DLD1 (cell line): ENCODE measurements around the gene EOLA1.

ENCODE experiments used
- in situ Hi-C: cut with HindIII; loops from 2 replicates; pipeline ENCODE4 v1.10.0; 2017; ENCODE audit warnings: low sequenced_read_pairs

Gene EOLA1

DNA sequence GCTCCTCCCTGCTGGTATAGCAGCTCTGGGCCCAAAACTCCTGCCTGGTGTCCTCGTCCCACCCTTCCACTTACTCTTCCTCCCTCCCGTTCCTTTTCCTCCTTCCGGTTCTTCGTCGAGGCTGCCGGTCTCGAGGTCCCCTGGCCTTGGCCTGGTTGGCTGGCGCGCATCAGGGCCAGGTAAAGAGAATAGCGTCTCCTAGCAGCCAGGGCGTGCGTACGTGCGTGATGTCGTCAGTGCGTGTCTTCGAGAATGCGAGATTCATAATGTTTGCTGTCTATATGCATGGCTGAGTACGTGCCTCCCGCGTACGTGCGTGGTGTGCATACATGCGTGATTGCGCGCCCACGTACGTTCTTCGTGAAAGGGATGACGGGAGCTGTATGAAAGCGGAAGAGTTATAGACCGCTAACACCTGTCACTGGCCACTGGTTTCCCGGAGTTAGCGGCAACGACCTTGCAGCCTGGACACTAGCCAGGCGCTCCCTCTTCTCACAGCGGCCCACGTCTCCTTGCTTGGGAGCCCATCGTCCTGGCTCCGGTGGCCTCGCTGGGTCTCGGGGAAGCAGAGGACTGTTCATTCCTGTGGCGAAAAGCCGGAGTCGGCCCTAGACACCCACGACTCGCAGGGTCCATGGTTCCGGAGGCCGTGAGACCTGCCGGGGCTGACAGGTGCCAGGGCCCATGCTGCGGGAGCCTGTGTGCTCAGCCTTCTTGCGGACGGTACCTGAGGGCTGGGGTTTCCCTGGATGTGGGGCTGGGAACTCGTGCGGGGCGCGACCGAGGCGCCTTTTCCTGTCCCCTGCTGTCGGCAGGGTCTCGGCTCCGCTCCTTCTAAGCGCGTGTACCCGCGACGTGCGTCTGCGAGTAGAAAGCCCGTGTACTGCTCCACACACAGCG is at the start of gene EOLA1:
Gene EOLA1 (plus strand): TSS at position 392 of the 900 bp plus-strand sequence. CDS start 4,619 bp downstream, outside the sequence.
- in situ Hi-C loops: no loop called here

DNA sequence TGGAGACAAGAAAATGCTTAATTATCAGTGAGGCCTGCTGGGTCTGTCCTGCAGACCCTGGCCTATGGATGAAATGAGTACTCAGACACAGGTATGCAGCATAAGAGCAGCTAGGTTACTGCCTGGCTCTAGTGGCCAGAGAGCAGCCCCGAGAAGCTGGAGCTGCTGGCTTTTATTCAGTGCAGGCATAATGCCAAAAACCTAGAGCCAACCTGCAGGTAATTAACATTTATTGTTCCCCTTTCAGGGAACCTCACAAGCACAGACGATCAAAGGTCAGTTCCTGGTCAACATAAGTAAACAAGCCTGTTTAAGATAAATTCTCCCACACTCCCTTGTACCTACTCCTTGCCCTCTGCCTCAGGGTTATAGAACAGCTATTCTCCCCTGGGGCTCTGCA is 49.0 kb upstream of the EOLA1 start:
- in situ Hi-C loops: no loop called here

DNA sequence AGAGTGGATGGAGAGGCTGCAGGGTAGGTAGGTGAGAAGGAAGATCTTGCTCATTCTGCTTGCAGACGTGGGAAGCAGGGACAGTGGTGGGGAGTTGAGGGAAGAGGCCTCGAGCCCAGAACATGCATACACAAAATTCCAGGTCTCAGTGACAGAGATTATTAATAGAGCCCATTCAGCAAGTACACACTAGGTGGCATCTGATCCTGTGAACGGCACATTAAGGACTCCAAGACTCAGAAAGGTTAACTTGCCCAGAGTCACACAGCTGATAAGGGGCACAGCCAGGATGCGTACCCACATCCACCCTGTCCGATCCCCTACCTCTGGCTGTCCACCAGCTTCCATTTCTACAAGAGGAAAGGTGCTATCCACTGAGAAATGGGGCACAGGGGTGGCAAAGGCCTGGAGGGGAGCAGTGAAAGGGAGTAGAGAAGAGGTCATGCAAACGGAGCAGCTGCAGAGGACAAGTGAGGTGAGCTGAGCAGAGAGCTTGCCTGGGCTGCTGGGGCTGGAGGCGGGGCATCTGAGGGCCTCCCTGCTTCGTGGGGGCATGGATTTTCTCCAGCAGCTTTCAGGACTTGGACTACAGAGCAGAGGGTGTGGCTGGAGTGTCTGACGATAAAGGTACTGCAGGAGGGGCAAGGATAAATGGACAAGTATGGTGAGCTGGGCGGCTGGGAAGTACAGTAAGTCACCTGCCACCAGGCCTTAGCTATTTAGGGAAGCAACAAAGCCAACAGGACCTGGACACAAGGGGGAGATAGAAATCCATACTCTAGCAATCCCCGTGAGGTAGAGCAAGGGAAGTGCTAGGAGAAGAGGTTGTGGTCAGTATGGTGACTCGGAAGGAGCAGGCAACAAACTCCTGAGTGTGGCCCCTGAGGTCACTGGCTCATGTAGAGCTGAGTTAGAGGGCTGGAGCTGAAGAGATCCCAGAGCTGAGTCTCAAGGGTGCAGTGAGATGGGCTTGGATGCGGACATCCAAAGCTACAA is 46.9 kb upstream of the EOLA1 start:
- in situ Hi-C loops: no loop called here

DNA sequence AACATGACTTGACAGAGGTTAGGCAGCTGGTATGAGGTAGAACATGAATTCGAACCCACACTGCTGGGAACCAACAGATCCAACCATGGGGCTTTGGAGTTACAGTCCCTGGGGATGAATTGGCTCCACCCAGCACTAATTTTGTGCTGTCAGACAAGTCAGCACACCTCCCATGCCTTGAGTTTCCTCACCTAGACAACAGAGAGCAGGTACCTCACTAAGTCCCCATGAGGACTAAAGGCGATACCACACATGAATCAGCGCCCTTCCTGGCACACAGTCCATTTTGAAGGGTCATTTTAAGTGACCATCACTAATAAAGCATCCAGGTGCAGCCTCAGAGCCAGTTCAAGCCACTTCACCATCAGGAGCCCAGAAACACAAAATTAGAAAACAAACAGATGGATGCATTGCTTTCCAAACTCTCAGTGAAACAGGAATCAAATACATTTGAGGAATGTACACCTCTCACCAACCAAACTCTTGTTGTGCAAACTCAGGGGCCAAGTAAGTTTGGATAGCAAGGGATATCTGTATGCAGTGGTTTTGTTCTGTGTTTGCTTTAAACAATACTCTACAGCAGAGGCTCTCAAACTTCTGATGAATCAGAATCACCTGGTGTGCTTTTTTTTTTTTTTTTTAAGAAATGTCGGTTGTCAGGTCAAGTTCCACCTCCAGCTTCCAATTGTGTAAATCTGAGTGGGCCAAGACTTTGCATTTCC is 45.8 kb upstream of the EOLA1 start:
- in situ Hi-C loops: no loop called here

DNA sequence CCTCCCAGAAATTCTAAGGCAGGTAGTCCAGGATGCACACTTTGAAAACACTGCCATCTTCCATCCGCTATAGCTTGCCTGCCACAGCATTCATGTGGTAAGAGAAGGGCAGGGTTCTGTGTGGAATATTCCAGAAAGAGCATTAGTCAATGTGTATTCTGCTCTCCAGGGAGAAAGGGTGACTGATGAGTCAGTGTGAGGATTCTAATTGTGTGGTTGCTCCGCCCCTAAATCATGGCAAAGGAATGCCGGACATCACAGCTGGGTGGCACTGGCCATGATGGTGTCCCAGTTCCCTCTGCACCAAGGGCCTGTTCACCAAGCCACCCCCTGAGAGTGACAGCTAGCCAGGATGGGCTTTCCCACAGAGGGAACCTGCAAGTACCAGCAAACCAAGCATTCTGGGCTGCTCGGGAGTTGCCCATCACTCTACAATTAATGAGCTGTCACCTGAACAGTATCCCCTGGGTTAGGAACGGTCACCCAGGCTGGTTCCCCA is 45.2 kb upstream of the EOLA1 start:
- in situ Hi-C loops: no loop called here

DNA sequence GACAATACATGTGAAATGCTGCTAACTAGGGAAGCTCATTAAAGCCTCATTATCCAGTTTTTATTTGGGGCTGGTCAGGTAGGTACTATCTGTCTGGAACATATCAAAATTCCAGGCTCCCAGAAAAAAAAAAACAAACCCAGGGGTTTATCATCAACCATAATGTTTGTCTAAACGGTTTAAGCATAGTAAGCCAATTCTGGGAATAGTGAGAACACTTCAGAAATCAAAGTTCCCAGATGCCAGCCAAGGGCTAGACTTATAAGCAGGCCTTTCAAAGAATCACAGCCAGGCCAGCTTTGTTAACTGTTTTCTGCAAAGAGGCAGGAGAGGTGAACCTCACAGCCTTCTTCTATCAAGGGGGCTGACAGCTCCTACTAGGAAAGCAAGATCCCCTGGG is 43.8 kb upstream of the EOLA1 start:
- in situ Hi-C loops: no loop called here

DNA sequence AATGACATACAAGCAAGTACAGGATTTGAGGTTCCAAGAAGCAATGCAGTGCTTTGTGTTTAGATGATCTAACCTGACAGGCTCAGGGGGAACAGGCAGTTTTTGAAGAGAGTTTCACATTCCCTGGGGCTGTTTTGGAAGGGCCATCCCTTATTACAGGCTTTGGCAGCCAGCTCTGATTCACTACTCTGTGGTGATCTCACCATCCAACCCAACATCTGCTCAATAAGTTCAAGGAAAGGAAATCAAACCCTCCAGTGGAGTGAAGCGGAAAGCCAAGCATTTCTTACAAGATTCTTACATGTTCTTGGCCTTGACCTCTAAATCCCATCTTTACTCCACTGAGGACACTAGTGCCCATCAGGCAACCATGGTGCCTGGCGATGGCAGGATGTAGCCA is 43.2 kb upstream of the EOLA1 start:
- in situ Hi-C loops: no loop called here

DNA sequence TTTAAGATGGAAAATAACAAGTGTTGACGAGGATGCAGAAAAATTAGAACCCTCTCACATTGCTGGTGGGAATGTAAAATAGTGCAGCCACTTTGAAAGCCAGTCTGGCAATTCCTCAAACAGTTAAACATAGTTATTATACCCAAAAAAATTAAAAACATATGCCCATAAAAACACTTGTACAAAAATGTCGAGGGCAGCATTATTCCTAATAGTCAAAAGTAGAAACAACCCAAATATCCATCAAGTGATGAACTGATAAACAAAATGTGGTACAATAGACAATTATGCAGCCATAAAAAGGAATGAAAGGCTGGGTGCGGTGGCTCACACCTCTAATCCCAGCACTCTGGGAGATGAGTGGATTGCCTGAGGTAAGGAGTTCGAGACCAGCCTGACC is 42.0 kb upstream of the EOLA1 start:
- in situ Hi-C loops: no loop called here

DNA sequence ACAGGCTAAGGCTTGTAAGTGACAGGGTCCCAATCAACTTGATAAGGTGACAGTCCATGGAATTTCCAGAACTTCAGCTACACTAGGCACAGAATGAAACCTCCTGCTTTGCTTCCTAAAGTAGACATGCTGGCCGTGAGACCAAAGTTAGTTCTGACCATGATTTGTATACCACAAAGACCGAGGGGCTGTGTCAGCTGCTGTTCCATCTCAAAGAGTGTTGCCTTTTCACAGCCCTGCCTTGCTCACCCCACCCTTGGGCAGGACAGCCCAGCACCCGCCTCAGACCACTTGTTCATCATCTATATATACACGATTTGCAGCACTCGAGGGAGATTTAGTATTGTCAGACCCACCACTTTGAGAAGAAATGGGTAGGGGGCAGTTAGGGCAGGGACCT is 41.0 kb upstream of the EOLA1 start:
- in situ Hi-C loops: loop anchor here (25.0 kb wide), 1 partner anchor 138 kb away; the partner anchor contains the start of gene TMEM185A

DNA sequence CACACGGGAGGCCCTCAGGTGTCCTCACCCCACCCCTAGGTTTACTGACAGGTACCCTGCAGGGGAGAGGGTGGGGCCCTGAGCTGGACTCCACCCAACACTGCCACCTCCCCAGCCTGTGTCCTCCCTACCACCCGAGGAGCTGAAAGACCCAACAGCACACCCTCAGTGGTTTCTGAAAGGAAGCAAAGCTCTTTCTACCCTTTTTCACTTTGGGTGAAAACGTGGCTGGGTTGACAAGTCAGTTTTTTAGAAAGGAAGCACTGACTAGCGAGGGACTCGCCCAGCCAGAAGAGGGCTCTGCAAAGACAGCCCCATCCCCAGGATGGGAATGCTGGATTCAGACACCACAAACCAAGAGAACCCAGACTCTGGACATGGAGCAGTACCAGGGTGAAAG is 37.9 kb upstream of the EOLA1 start:
- in situ Hi-C loops: loop anchor here (25.0 kb wide), 1 partner anchor 134 kb away; the partner anchor contains the start of gene TMEM185A

DNA sequence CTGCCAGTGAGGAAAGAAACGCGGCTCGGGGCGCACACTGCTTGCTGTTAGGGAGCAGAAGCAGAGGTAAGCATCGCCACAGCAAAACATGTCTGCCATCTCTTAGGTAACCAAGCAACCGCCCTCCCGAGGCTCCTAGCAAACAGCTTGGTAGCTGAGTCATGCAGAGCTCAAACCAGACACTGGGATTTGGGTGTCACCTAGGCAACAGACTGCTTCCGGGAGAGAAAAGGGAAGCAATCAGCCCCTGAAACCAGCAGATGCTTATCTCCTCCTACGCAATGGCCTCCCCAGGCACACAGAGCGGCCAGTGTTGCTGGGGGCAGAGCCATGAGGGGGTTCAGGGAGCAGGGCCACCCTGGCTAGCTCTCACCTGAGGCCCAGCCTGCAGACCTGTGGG is 37.4 kb upstream of the EOLA1 start:
- in situ Hi-C loops: loop anchor here (25.0 kb wide), 1 partner anchor 134 kb away; the partner anchor contains the start of gene TMEM185A

DNA sequence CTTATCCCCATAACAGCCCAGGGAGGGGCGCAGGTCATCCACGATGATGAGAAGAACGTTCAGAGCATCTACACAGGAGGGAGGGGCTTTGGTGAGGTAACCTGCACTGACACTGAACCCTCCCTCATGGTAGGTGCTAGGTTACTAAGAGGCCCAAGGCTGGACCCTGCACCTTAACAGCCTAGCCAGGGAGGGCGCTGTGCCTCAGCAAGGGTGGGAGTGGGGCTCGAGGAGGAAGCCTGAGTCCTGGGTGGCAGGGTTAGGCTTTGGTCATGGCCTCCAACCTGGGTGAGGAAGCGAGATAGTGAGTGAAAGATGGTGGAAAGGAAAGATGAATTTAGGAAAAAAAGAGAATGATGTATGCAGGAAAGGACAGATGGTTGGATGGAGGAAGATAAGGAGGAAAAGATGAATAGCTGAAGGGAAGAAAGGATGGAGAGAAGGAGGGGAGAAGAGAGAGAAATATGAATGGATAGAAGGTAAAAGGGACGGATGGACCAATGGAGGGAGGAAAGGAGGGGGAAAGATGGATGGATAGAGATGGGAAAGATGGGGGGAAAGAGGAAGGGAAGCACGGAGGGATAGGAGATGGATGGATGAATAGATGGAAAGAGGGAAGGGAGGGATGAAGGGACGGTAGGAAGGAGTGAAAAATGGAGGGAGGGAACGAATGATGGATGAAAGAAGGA is 36.4 kb upstream of the EOLA1 start:
- in situ Hi-C loops: loop anchor here (25.0 kb wide), 1 partner anchor 133 kb away; the partner anchor contains the start of gene TMEM185A

DNA sequence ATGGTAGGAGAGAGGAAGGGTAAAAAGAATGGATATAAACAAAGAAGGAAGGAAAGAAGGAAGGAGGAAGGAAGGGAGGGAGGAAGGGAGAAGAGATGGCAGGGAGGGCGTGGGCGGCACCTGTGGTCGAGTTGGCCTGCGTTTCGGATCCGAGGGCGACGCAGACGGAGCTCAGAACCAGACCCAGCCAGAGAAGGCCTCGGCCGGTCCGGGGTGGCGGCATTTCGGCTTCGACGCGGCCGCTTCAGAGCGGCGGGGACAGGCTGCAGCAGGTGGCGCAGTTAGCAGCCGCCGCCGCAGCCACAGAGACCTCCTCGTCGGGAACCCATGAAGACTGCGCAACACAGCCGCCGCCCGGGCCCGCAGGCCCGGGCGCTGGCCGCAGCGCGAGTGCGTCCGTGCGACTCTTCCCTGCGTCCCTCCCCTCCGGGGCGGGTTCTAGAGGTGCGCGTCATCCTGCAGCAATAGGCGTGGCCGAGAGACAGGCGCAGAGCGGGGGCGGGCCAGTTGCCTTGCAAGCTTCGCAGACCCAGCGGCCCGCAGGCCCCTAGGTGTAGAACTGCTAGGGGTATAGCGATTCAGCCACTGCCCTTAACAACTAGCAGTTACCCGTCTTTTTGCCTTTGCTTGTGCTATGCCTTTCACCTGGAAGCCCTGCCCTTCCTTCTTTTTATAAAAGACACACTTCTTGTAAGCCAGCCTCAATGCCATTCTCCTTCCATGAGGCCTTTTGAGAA is 35.7 kb upstream of the EOLA1 start, which contains the start of gene IDS:
Gene IDS (minus strand): TSS at position 392 of the 737 bp plus-strand sequence. CDS start 169 bp downstream, at position 223.
- in situ Hi-C loops: loop anchor here (25.0 kb wide), 1 partner anchor 132 kb away; the partner anchor contains the start of gene TMEM185A

DNA sequence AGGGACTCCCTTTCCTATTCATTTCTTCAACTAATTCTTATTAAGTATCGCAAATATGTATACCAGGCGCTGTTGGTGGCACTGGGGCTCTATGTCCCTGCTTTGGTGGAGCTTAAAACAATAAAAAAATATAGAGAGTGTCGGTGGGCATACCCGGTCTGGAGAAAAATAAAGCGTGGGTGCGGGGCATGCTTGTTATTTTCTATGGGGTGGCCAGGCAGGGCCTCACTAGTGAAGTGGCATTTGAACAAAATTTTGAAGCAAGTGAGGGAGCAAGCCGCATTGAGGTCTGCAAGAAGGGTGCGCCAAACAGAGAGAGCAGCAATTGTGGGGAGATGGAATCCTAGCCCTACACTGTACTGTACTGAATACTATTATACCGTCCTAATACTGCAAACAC is 35.1 kb upstream of the EOLA1 start:
- in situ Hi-C loops: loop anchor here (25.0 kb wide), 1 partner anchor 132 kb away; the partner anchor contains the start of gene TMEM185A

DNA sequence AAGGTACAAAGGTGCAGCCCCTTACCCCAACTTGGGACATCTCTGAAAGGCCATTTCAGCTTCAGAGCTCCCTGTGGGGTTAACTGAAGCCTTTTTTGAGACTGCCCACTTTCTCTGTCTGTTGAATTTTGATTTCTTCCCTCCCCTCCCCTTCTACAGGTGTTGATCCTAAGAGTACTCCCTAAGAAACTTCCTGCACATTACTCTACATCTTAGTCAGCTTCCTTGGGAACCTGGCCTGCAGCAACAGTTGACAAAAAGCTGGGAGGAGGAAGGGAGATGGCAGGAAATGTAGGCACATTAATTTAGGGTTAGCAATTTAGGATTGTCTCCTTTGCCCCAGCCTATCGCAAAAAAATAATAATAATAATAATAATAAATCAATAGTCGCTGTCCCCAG is 34.5 kb upstream of the EOLA1 start:
- in situ Hi-C loops: loop anchor here (25.0 kb wide), 1 partner anchor 131 kb away; the partner anchor contains the start of gene TMEM185A

DNA sequence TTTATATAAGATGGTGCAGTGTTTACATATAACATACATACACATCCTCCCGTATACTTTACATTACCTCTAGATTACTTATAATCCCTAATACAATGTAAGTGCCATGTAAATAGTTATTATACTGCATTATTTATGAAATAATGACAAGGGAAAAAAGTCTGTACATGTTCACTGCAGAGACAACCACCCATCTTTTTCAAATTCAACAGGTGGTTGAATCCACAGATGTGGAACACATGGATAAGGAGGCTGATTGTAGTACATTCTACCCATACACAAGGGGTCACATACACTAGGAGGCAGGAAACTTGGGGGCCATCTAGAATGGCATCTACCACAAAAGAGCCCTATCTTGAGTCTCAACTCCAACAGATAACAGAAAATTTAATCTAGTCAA is 32.3 kb upstream of the EOLA1 start:
- in situ Hi-C loops: loop anchor here (25.0 kb wide), 1 partner anchor 129 kb away; the partner anchor contains the start of gene TMEM185A

DNA sequence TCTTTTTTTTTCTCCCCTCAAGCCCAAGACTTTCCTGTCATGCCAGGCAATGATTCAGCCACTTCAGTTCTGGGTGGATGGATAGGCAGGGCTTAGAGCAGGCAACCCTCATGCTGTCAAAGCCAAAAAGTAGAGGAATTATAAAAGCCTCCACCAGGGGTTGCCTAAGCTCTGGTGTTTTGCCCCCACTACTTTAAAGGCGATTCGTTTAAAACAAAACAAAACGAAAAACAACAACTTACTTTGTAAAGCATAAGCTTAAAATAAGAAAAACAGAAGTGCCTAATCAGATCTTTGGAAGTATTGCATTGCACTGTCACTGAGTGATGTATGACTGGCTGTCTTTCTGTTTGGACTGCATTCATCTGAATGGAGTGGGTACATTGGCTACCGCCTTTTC is 30.4 kb upstream of the EOLA1 start:
- in situ Hi-C loops: loop anchor here (25.0 kb wide), 1 partner anchor 127 kb away; the partner anchor contains the start of gene TMEM185A

DNA sequence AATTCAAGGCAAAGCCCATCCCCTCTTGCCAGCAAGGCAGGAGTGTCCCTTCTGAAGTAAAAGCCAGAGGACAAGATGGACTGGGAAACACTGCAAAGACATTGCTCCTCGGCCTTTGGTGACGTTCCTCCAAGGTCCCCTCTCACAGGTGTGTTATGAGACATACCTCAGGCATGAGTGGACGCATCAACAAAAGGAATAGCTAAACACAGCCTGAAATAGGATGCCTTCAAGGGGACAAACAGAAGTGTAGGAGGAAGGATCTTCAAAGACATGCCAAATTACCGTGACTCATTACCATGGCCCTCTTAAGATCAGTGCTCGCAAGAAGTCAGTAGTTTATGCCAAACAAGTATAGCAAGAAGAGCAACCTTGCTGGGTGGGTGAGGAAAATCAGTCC is 29.7 kb upstream of the EOLA1 start:
- in situ Hi-C loops: loop anchor here (25.0 kb wide), 1 partner anchor 126 kb away; the partner anchor contains the start of gene TMEM185A
